Endothelial cell of hepatic sinusoid (primary cell): ENCODE data around the gene ZFYVE27.

ENCODE experiments used
- in situ Hi-C: cut with HindIII; loops from 2 replicates; pipeline ENCODE4 v1.10.0; 2017; ENCODE audit warnings: low sequenced_read_pairs

ZFYVE27 gene

GRCh38 chr10:97714401-97715258 lies 22.3 kb upstream of the ZFYVE27 start:
- in situ Hi-C loops, result no loop called here

- in situ Hi-C loops, result no loop called here
Observed at GRCh38 chr10:97715259-97715874, 21.6 kb upstream of the ZFYVE27 start.

- in situ Hi-C loops, result no loop called here
Observed at GRCh38 chr10:97717627-97718026, 19.3 kb upstream of the ZFYVE27 start.

- in situ Hi-C loops, result no loop called here
Observed at GRCh38 chr10:97718178-97718577, 18.8 kb upstream of the ZFYVE27 start.

GRCh38 chr10:97718659-97719142 lies 18.2 kb upstream of the ZFYVE27 start:
- in situ Hi-C loops, result no loop called here

- in situ Hi-C loops, result no loop called here
Observed at GRCh38 chr10:97719602-97720001, 17.3 kb upstream of the ZFYVE27 start.

GRCh38 chr10:97721871-97722780 lies 14.8 kb upstream of the ZFYVE27 start:
- in situ Hi-C loops, result no loop called here

GRCh38 chr10:97723001-97723400 lies 13.9 kb upstream of the ZFYVE27 start:
- in situ Hi-C loops, result no loop called here

GRCh38 chr10:97724341-97724941 lies 12.5 kb upstream of the ZFYVE27 start:
- in situ Hi-C loops, result no loop called here

- in situ Hi-C loops, result loop anchor here (5.0 kb wide), 1 partner anchor 39 kb away; the partner anchor contains the start of gene AVPI1
Observed at GRCh38 chr10:97726636-97727178, 10.2 kb upstream of the ZFYVE27 start.

GRCh38 chr10:97729014-97729413 lies 7.9 kb upstream of the ZFYVE27 start:
- in situ Hi-C loops, result loop anchor here (5.0 kb wide), 1 partner anchor 42 kb away; the partner anchor contains the start of gene AVPI1

GRCh38 chr10:97731346-97732051 lies 5.4 kb upstream of the ZFYVE27 start:
- in situ Hi-C loops, result no loop called here

- in situ Hi-C loops, result no loop called here
Observed at GRCh38 chr10:97732052-97732359, 4.9 kb upstream of the ZFYVE27 start.

- in situ Hi-C loops, result no loop called here
Observed at GRCh38 chr10:97733256-97733655, 3.7 kb upstream of the ZFYVE27 start.

- in situ Hi-C loops, result no loop called here
Observed at GRCh38 chr10:97734021-97734420, 2.9 kb upstream of the ZFYVE27 start.

- in situ Hi-C loops, result no loop called here
Observed at GRCh38 chr10:97736403-97736901, 476 bp upstream of the ZFYVE27 start.

GRCh38 chr10:97737770-97738265 lies 890 bp downstream of the ZFYVE27 start:
- in situ Hi-C loops, result no loop called here

- in situ Hi-C loops, result no loop called here
Observed at GRCh38 chr10:97738616-97739015, 1.7 kb downstream of the ZFYVE27 start.

GRCh38 chr10:97740613-97741012 lies 3.7 kb downstream of the ZFYVE27 start:
- in situ Hi-C loops, result no loop called here
